ENCODE results near the gene OSBPL9. TPM values are rescaled to one million over a fixed set of nuclear protein-coding genes. Genes with fewer than 3 reads are reported as not detected.

Gene OSBPL9
- polyA plus RNA-seq, 1 donor (not counting 4 experiments of a cell fraction or from before 2014, with no cell fraction given): 62.7 TPM

GRCh38 chr1:51669816-51670215 is 52.9 kb downstream of the OSBPL9 start:
- Histone ChIP-seq H3K27ac (ENCODE audit: control insufficient read depth, insufficient read depth, low read length) (no peak overlapping the region), H3K4me1 (ENCODE audit: control insufficient read depth, extremely low read depth, insufficient read depth, low read length) (peaks cover under 1% of the 10 kb centered on the region), H3K27me3 (ENCODE audit: control insufficient read depth, extremely low read depth, insufficient read depth, low read length) (no peaks in the 10 kb centered on the region), H3K9ac (ENCODE audit: control insufficient read depth, extremely low read depth, insufficient read depth, low read length) (no peak overlapping the region), H2AFZ (ENCODE audit: control insufficient read depth, low read length) (no peak overlapping the region), H3K79me2 (ENCODE audit: control insufficient read depth, insufficient read depth, low read length) (peaks cover 13% of the 10 kb centered on the region), H3K4me2 (ENCODE audit: control insufficient read depth, extremely low read depth, insufficient read depth, low read depth, low read length) (no peak overlapping the region), H3K36me3 (ENCODE audit: control insufficient read depth in 2 of 2, extremely low read depth in 1 of 2, insufficient read depth in 2 of 2, low read length in 2 of 2) (no peaks in the 10 kb centered on the region), H3K4me3 (ENCODE audit: control insufficient read depth in 2 of 3, extremely low read depth in 1 of 3, insufficient read depth in 2 of 3, low read depth in 1 of 3, low read length in 3 of 3) (no peak overlapping the region), H3K9me3 (ENCODE audit: control insufficient read depth, low read depth, low read length) (no peaks in the 10 kb centered on the region), H3K9me1 (ENCODE audit: control insufficient read depth, extremely low read depth, insufficient read depth, low read length) (no peaks in the 10 kb centered on the region), H4K20me1 (ENCODE audit: control insufficient read depth, extremely low read depth, insufficient read depth, low read length) (no peaks in the 10 kb centered on the region)
- dilution Hi-C loops (cut with MboI; ENCODE audit: extremely low pct_ligation_motif_present, low sequenced_read_pairs): no loop called here
- FAIRE-seq: no peak
- no peak for DNase-seq (ENCODE audit: low read depth, low spot score)
- TF ChIP-seq EZH2 (IDR thresholded peaks at IDR 0.05; ENCODE audit: low read length): no peak
- TF ChIP-seq, protein P1, sequence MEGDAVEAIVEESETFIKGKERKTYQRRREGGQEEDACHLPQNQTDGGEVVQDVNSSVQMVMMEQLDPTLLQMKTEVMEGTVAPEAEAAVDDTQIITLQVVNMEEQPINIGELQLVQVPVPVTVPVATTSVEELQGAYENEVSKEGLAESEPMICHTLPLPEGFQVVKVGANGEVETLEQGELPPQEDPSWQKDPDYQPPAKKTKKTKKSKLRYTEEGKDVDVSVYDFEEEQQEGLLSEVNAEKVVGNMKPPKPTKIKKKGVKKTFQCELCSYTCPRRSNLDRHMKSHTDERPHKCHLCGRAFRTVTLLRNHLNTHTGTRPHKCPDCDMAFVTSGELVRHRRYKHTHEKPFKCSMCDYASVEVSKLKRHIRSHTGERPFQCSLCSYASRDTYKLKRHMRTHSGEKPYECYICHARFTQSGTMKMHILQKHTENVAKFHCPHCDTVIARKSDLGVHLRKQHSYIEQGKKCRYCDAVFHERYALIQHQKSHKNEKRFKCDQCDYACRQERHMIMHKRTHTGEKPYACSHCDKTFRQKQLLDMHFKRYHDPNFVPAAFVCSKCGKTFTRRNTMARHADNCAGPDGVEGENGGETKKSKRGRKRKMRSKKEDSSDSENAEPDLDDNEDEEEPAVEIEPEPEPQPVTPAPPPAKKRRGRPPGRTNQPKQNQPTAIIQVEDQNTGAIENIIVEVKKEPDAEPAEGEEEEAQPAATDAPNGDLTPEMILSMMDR (optimal IDR thresholded peaks at IDR 0.05 in 1 of 3, IDR thresholded peaks at IDR 0.05 in 1 of 3, conservative IDR thresholded peaks at IDR 0.05 in 1 of 3; ENCODE audit: extremely low read depth in 1 of 3, insufficient read depth in 2 of 3, low read length in 3 of 3): no peak

GRCh38 chr1:51671527-51672325 is 54.8 kb downstream of the OSBPL9 start:
- H3K9me1 ChIP-seq (ENCODE audit: control insufficient read depth, extremely low read depth, insufficient read depth, low read length): no peaks in the 10 kb centered on the region
- dilution Hi-C loops (cut with MboI; ENCODE audit: extremely low pct_ligation_motif_present, low sequenced_read_pairs): no loop called here
- DNase-seq (ENCODE audit: low read depth, low spot score) (no peak), FAIRE-seq (no peak)
- peaks cover 6% of the 10 kb centered on the region for H3K4me1 ChIP-seq (ENCODE audit: control insufficient read depth, extremely low read depth, insufficient read depth, low read length)
- H4K20me1 ChIP-seq (ENCODE audit: control insufficient read depth, extremely low read depth, insufficient read depth, low read length): peaks cover 3% of the 10 kb centered on the region
- H2AFZ ChIP-seq (ENCODE audit: control insufficient read depth, low read length): no peak overlapping the region
- no peak overlapping the region for H3K4me3 ChIP-seq (ENCODE audit: control insufficient read depth in 2 of 3, extremely low read depth in 1 of 3, insufficient read depth in 2 of 3, low read depth in 1 of 3, low read length in 3 of 3)
- no peak overlapping the region for H3K9ac ChIP-seq (ENCODE audit: control insufficient read depth, extremely low read depth, insufficient read depth, low read length)
- peaks cover 15% of the 10 kb centered on the region for H3K79me2 ChIP-seq (ENCODE audit: control insufficient read depth, insufficient read depth, low read length)
- no peaks in the 10 kb centered on the region for H3K27me3 ChIP-seq (ENCODE audit: control insufficient read depth, extremely low read depth, insufficient read depth, low read length)
- no peak overlapping the region for H3K4me2 ChIP-seq (ENCODE audit: control insufficient read depth, extremely low read depth, insufficient read depth, low read depth, low read length)
- no peaks in the 10 kb centered on the region for H3K36me3 ChIP-seq (ENCODE audit: control insufficient read depth in 2 of 2, extremely low read depth in 1 of 2, insufficient read depth in 2 of 2, low read length in 2 of 2)
- H3K9me3 ChIP-seq (ENCODE audit: control insufficient read depth, low read depth, low read length): no peaks in the 10 kb centered on the region
- H3K27ac ChIP-seq (ENCODE audit: control insufficient read depth, insufficient read depth, low read length): no peak overlapping the region
- no peak for TF ChIP-seq EZH2 (IDR thresholded peaks at IDR 0.05; ENCODE audit: low read length)
- TF ChIP-seq, protein P1 (optimal IDR thresholded peaks at IDR 0.05 in 1 of 3, IDR thresholded peaks at IDR 0.05 in 1 of 3, conservative IDR thresholded peaks at IDR 0.05 in 1 of 3; ENCODE audit: extremely low read depth in 1 of 3, insufficient read depth in 2 of 3, low read length in 3 of 3): no peak

All from keratinocyte (primary cell).